Measurements from ENCODE around the gene ADGRL3.

Gene ADGRL3

DNA sequence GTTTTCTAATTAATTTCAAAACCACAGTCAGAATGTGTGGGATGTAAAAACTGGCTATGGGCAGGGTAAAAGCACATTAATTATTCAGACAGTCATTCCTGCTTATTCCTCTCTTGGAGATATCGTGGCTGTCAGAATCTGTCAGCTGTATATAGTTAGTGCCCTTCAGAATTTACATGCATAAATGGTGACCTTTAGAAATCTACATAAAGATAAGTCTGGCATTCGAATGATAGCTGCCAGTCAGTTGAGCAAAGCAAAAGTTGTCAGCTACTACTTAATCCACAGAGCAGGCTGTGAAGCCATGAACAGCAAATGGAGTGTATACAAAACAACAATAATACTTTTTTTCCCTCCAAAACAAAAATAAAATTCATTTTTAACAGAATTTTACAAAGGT is 189.5 kb downstream of the ADGRL3 start:
- DNase-seq (ENCODE audit: low spot score) = no peak
- in situ Hi-C loops (cut with MboI; ENCODE audit: low pct_unique_long_range_greater_than_20kb, low sequenced_read_pairs, unreplicated experiment) = no loop called here
- TF ChIP-seq, protein P1, sequence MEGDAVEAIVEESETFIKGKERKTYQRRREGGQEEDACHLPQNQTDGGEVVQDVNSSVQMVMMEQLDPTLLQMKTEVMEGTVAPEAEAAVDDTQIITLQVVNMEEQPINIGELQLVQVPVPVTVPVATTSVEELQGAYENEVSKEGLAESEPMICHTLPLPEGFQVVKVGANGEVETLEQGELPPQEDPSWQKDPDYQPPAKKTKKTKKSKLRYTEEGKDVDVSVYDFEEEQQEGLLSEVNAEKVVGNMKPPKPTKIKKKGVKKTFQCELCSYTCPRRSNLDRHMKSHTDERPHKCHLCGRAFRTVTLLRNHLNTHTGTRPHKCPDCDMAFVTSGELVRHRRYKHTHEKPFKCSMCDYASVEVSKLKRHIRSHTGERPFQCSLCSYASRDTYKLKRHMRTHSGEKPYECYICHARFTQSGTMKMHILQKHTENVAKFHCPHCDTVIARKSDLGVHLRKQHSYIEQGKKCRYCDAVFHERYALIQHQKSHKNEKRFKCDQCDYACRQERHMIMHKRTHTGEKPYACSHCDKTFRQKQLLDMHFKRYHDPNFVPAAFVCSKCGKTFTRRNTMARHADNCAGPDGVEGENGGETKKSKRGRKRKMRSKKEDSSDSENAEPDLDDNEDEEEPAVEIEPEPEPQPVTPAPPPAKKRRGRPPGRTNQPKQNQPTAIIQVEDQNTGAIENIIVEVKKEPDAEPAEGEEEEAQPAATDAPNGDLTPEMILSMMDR (IDR thresholded peaks at IDR 0.05; ENCODE audit: extremely low read depth, insufficient read depth, missing control alignments) = no peak

GRCh38 chr4:61395754-61396153 is 195.6 kb downstream of the ADGRL3 start:
- TF ChIP-seq, protein P1 (IDR thresholded peaks at IDR 0.05; ENCODE audit: extremely low read depth, insufficient read depth, missing control alignments) = no peak
- no peak for DNase-seq (ENCODE audit: low spot score)
- in situ Hi-C loops (cut with MboI; ENCODE audit: low pct_unique_long_range_greater_than_20kb, low sequenced_read_pairs, unreplicated experiment) = no loop called here

GRCh38 chr4:61397174-61397573 is 197.0 kb downstream of the ADGRL3 start:
- TF ChIP-seq, protein P1 (IDR thresholded peaks at IDR 0.05; ENCODE audit: extremely low read depth, insufficient read depth, missing control alignments) = no peak
- in situ Hi-C loops (cut with MboI; ENCODE audit: low pct_unique_long_range_greater_than_20kb, low sequenced_read_pairs, unreplicated experiment) = no loop called here
- no peak for DNase-seq (ENCODE audit: low spot score)

DNA sequence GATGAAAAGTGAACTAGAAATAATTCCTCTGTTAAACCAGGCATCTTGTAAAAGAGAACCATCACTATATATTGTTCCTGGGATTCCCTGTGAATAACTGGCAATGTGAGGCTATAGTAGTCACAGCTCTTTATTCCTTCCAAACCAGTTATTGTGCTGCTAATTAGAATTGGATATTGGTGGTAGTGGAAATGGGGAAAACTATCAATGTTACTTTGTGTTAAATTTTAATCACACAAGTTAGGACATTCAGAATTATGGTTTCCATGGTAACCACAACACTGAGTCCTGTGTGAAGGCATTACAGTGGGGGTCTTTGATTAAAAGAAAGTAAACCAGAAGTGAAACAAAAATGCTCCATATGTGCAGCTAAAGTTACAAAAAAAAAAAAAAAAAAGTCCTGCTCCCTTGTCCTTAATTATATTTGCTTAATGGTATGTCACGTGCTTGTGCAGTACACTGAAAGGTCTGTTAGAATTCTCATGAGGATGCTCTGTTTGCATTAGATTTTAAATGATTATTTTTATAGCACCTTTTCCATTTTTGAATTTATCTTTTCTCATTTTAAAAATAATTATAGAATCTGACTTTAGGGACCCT is 200.4 kb downstream of the ADGRL3 start:
- in situ Hi-C loops (cut with MboI; ENCODE audit: low pct_unique_long_range_greater_than_20kb, low sequenced_read_pairs, unreplicated experiment) = no loop called here
- no peak for DNase-seq (ENCODE audit: low spot score)
- TF ChIP-seq, protein P1 (IDR thresholded peaks at IDR 0.05; ENCODE audit: extremely low read depth, insufficient read depth, missing control alignments) = no peak

GRCh38 chr4:61401771-61402170 is 201.6 kb downstream of the ADGRL3 start:
- DNase-seq (ENCODE audit: low spot score) = no peak
- in situ Hi-C loops (cut with MboI; ENCODE audit: low pct_unique_long_range_greater_than_20kb, low sequenced_read_pairs, unreplicated experiment) = no loop called here
- TF ChIP-seq, protein P1 (IDR thresholded peaks at IDR 0.05; ENCODE audit: extremely low read depth, insufficient read depth, missing control alignments) = no peak

GRCh38 chr4:61405307-61405706 is 205.2 kb downstream of the ADGRL3 start:
- no peak for DNase-seq (ENCODE audit: low spot score)
- in situ Hi-C loops (cut with MboI; ENCODE audit: low pct_unique_long_range_greater_than_20kb, low sequenced_read_pairs, unreplicated experiment) = no loop called here
- TF ChIP-seq, protein P1 (IDR thresholded peaks at IDR 0.05; ENCODE audit: extremely low read depth, insufficient read depth, missing control alignments) = no peak
